Measurements from ENCODE around the gene POLDIP3.
A peak's percentile ranks its signal among the peaks of the same experiment; 100 is the strongest.

The POLDIP3 gene

DNA sequence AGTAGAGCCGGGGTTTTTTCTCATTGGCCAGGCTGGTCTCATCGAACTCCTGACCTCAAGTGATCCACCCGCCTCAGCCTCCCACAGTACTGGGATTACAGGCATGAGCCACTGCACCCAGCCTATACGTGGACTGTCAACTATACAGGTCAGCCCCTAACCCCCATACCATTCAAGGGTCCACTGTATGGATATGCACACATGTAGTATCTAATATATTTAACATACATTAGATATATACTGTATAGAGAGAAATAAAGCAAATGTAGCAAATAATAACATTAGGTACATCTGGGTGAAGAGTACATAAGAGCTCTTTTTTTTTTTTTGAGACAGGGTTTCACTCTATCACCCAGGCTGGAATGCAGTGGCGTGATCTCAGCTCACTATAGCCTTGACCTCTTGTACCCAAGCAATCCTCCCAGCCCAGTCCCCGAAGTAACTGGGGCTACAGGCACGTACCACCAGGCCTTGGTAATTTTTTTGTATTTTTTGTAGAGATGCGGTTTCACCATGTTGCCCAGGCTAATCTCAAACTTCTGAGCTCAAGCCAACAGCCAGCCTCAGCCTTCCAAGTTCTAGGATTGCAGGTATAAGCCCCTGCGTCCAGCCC lies 27.2 kb upstream of the POLDIP3 start:
- no peak for DNase-seq (ENCODE audit: low read depth)

DNA sequence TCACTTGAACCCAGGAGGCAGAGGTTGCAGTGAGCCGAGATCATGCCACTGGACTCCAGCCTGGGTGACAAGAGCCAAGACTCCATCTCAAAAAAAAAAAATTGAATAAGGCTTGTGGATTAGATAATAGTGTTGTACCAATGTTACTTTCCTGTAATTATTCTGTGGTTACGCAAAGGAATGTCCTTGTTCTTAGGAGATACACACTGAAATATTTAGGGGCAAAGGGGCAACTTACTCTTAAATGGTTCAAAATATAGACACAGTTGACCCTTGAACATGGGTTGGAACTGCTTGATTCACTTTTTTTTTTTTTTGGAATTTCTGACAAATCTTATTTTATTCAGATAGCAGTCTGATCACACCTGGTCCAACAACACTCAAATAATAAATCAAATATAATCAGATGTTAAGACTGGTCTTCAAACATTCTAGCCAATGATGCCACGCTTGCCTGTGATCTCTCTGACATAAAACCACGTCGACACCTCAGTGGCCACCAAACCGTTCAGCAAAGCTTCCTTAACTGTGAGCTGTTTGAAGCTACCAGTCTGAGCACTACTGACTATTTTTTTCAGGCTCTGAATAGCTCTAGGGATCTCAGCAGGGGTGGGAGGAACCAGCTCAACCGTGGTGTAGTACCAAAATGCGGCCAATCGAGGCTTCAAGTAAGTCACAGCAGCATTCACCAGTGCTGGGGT lies 25.0 kb upstream of the POLDIP3 start:
- no peak for DNase-seq (ENCODE audit: low read depth)

DNA sequence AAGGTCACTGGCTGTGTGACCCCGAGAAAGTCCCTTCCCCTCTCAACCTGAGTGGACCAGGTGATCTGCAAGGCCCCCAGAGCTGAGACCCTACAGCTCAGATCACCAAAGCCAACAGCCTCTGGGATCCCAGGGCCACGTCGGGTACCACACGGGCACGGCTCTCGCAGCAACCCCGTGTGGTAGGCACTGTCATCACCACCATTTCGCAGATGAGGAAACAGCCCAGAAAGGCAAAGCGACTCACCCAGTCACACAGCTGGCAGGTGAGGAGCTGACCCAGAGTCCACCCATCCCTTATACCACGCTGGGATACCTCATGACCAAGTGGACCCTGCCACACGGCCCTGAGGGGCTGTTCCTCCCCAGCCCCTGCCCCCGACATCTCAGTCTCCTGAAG lies 22.9 kb upstream of the POLDIP3 start:
- no peak for DNase-seq (ENCODE audit: low read depth)

DNA sequence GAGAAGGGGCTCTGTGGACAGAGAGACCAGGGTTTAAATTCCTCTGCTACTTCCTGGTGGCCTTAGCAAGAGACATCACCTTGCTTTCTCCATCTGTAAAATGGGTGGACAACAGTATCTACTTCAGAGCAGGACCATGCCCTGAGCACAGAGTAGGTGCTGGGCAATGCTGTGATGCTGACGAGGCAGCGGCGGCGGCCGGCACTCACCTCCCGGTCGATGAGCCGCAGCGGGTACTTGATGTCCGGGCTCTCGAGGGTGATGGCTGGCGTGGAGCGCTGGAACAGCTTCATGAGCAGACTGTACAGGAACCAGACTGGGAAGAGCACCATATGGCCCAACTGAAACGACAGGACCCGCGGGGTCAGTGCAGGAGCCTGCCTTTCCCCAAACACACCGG lies 21.8 kb upstream of the POLDIP3 start:
- no peak for DNase-seq (ENCODE audit: low read depth)

DNA sequence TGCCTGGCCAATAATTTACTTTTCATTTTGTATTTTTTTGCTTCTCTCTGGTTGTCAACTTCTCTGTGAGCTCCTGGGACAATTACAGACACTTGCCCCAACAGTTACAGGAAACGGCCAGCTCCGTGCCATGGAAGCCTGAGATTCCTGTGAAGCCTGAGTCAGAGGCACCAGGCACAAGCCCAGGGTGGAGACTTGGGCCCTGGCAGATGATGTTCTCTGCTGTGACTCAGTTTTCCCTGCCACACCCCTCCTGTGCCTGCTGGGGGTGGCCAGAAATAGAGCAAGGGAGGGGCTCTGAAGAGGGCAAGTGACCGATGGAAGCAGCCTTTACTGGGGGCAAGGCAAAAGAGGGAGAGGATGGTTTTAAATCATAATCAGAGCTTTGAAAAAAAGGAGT lies 20.8 kb upstream of the POLDIP3 start:
- peak; percentile 13 for DNase-seq (ENCODE audit: low read depth)

DNA sequence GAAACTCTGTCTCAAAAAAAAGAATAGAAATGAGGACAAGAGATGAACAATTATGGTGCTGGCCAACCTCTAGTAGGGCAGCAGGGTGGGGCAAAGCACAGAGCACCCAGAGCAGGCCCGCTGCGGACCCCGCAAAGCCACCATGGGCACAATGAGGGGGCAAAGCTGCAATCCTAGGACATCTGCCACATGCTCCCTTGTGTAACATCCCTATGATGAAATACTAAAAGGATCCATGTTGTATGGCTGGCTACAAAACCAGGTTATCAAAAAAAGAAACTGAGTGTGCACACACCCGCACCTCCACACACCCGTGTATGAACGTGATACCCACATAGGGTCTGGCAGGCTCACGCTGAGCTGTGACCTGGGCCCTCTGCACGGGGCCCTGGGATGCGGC lies 18.3 kb upstream of the POLDIP3 start:
- DNase-seq (ENCODE audit: low read depth) = no peak

DNA sequence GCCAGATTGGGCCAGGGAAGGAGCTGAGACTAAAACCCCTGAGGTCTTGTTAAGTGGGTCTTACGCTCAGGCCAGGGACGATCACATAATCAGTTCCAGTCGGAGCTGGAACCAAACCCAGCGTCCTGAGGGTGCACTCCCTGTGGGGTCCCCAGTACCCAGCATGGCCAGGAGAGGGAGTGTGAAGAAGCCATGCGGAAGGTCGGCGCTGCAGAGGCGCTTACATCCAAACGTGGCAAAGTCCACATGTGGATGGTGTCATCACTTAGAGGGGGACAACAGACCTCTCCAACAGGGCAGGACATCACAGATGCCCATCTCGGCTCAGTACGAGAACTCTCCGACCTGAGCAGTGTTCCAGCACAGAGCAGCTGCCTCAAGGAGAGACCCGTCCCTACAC lies 17.4 kb upstream of the POLDIP3 start:
- no peak for DNase-seq (ENCODE audit: low read depth)

DNA sequence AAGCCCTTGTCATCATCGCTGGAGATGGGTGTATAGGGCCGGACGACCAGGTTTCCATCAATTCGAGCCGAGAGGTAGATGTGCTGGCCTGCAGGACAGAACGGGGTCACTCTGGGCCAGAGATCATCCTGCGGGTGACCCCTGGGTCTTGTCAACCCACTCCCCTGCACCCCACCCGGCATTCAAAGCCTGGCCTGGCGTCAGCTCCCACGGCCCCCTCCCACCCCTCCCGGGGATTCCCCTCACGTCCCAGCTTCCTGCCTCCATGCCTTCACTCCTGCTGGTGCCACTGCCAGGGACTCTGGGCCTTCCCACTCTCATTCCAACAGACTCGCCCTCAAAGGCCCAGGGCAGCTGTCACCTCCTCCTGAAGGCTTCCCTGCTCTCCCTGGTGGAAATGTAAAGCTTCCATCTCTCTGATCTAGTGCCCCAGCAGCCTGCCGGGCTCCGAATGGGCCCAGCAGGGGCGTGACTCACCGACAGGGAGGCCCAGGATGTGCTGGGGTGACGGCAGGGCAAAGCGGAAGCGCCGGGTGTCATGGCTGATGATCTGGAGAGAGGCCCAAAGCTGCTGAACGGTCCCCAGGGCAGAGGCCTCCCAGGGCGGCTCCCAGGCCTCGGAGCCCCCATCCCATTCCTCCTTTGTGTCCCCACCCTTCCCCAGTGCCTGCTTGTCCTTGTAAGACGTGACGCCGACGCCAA lies 16.4 kb upstream of the POLDIP3 start:
- no peak for DNase-seq (ENCODE audit: low read depth)

DNA sequence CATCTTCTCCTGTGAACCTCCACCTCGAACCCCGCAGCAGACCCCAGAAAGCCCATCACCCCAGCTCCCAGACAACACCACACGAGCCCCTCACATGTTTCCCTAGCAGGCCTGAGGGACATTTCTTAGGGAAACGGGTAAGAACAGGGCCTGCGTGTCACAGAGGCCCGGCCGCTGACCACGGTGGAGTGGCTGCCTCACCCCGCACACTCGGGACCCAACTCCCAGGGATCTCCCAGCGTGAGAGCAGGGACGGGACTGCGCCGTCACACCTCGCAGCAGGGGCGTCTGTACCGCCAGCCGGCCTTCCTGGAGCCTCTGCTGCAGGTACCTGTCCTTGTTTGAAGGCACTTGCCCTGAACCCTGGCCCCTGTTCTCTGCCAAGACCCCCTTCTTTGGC lies 15.5 kb upstream of the POLDIP3 start:
- no peak for DNase-seq (ENCODE audit: low read depth)

DNA sequence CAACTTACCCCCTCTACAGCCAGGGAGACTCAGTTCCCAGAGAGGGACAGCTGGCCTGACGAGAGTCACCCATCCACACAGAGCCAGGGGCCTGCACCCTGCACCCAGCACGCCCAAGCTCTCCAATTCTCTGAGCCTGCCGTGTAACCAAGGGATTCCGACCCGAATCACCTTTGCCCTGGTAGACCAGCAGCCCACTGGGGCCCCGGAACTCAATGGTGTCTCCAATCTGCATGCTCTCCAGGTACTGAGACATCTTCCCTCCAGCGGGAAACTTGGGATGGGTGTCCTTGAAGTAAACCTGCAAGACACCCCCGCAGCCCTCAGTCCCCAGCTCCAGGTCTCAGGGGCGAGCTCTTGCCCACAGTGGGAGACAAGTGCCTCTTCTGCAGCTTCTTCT lies 13.3 kb upstream of the POLDIP3 start:
- no peak for DNase-seq (ENCODE audit: low read depth)

DNA sequence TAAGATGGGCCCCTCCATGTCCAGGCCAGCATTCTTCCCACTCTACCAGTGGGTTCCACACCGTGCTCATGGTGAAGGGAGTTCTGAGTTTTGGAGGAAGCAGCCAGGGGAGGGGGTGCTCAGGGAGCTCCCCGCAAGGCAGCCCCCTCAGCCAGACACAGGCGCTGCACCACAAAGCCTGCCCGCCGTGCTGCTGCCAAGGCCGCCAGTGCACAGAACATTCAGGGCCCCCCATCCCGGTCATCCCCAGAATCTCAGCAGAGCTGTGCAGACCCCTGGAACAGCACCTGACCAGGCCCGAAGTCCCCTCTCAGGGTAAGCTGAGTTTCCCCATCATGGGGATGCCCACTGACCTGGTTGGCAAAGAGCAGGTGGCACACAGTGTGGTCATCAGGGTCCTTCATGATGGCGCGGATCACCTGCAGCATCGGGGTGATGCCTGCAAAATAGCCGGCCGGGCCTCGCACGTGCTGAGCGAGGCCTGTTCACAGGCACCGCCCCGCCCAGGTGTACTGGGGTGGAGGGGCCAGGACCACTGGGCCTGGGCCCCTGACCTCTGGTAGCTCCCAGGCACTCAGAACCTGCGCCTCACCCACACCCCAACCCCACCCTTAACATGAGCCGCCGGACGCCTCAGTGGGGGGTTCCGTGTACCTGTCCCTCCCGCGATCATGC lies 12.4 kb upstream of the POLDIP3 start:
- DNase-seq (ENCODE audit: low read depth) = no peak

DNA sequence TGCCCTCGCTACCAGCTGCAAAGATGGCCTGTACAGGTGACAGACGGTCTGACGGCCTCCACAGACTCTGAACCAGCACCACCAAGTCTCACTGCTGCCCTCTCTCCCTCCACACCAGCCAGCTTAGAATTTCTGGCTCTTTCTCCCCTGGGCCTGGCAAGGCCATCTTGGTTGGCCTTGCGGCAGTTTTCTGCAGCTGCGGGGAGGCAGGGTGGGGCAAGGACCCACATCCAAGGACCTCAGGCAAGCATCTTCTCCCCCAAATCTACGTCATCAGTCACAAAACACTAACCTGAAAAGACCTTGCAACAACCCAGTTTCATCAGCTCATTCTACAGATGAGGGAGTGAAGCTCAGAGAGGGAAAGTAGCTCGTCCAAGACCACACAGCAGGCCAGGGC lies 11.7 kb upstream of the POLDIP3 start:
- no peak for DNase-seq (ENCODE audit: low read depth)

DNA sequence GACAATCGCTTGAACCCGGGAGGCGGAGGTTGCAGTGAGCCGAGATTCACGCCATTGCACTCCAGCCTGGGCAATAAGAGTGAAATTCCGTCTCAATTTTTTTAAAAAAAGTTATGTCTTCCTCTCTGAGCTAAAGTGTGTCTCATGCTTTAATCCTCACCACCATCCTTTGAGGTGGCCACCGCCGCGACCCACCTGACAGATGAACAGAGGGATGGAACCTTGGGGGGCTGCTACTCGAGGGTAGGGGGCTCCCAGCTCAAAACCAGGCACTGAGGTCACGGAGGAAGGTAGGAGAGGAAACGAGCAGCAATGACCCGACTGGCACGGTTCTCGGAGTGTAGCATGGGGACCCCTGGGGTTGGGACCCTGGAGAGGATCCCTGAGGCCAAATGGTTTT lies 10.7 kb upstream of the POLDIP3 start:
- DNase-seq (ENCODE audit: low read depth) = no peak

DNA sequence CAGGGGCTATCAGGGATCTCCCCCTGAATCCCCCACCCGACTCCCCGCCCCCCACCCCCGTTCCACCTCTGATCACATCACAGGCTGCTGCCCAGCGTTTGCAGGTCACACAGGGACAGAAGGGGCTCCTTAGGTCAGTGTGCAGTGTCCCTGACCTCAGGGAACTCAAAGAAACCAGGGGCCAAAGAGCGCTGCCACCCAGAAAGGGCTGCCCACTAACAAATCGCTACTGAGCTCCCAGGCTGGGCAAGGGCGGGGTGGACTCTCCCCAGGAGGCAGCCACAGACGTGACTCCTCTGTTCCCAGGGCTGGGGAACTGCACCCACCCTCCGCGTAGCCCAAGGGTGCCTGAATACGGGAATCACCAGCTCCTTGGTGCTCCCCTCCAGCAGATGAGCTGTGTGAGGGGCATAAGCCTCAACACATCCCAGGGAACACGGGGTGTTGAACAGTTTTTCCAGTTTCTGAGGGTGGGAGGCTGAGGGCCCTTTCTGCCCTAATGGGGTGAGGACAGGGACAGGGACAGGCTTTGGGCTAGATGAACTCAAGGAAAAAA lies 9.9 kb upstream of the POLDIP3 start:
- DNase-seq (ENCODE audit: low read depth) = no peak

DNA sequence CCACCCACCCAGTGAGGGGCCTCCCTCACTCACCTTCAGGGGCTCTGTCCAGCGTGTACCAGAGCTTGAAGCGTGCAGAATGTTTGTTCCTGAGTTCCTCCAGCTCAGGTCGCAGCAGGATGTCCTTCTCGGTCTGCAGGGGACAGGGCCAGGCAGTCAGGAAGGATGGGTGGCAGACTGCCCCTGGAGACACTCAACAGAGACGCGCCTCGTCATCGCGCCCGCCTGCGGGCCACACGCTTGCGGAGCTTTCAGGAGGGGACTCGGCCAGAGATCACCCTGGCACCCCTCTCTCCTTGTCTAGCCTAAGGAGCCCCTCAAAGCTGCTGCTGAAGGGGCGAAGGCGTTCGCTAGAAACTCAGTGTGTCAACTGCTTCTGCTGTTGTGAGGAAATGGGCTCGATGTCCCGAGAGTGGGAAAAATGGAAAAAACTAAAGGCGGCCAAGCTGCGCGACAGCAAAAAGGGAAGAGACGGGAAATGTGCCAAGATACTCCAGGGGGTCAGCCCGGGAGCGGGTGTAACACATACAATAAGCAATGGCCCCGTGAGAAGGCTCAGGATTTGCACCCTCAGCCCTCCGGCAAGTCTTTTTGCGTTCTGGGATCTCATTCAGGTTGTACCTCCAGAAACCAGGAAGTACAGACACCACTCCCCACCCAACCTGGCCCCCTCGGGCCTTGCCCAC lies 9.2 kb upstream of the POLDIP3 start:
- DNase-seq (ENCODE audit: low read depth) = no peak

DNA sequence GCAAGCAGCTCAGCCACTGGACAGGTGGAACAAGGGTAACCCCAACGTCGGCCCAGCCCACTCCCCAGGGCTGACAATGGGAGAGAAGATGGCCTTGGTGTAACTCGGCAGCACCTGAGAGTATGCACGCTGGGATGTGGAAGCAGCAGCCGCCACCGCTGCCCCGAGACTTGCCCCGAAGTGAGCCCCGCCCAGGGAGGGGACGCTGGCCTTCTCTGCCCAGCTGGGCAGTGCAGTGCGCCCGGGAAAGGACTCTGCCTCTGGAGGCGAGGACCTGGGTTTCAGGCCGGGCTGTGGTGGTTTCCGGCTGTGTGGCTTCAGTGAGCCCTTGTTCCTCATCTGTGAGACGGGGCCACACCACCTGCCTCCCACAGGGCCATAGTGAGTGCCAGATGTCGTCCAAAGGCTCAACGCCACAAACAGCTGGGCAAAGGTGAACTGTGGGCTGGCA lies 8.6 kb upstream of the POLDIP3 start:
- DNase-seq (ENCODE audit: low read depth) = no peak

DNA sequence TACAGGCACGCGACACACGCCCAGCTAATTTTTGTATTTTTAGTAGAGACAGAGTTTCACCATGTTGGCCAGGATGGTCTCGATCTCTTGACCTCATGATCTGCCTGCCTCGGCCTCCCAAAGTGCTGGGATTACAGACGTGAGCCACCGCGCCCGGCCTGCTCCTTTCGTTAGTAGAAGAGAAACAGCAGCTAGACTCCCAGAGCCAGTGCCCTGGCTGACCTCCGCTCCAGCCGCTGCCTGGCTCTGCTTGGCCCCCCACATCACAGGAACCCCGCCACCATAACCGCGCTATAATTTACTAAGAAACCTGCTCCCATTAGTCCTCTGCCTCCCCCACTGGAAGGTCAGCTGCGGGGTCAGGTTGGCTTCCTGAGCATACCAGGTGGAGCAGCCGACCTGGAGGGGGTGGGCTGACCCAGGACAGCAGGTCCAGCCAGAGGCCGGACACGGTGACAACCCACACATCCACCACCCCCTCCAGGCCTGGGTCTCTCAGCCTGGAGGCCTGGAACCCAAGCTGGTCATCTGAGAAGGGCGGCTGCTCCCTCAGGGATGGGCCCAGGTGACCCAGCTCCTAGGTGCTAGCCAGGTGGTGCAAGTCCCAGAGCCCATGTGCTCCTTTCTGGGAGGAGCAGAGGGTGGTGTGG lies 7.5 kb upstream of the POLDIP3 start:
- no peak for DNase-seq (ENCODE audit: low read depth)

DNA sequence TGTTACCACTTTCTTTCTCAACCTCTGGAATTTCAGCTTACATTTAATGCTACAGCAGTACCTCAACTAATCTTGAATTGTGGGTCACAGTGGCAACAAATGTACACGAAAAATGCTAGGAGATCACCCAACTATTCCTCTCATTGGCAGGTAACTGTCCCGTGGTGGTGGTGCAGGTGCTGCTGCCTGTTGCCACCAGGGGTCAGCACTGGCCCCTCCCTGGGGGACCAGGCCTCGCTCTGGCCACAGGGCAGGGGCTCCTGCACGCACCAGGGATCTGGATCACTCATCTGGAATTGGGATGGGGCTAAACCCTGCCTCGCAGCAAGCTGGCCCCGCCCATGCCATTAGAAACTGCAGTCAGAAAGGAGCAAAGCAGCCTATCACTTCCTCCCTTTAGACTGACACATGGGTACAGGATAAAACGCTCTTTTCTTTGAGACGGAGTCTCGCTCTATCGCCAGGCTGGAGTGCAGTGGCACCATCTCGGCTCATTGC lies 6.9 kb upstream of the POLDIP3 start:
- DNase-seq (ENCODE audit: low read depth) = peak; percentile 45

DNA sequence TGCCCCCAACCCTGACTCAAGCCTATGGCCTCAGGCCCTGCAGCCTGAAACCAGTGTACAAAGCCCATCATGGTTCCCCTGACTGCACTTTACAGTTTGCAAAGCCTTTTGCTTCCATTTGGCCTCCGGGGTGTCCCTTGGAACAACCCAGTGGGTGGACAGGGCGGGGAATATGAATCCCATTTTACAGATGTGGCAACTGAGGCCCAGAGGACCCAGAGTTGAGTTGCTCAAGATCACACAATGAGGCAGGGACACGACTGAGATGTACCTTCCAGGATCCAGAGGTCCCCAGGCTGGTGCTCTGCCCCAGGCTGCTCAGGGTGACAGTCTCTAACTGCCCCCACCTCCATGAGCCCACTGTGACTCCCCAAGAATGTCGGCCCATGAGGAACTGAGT lies 5.4 kb upstream of the POLDIP3 start:
- no peak for DNase-seq (ENCODE audit: low read depth)

DNA sequence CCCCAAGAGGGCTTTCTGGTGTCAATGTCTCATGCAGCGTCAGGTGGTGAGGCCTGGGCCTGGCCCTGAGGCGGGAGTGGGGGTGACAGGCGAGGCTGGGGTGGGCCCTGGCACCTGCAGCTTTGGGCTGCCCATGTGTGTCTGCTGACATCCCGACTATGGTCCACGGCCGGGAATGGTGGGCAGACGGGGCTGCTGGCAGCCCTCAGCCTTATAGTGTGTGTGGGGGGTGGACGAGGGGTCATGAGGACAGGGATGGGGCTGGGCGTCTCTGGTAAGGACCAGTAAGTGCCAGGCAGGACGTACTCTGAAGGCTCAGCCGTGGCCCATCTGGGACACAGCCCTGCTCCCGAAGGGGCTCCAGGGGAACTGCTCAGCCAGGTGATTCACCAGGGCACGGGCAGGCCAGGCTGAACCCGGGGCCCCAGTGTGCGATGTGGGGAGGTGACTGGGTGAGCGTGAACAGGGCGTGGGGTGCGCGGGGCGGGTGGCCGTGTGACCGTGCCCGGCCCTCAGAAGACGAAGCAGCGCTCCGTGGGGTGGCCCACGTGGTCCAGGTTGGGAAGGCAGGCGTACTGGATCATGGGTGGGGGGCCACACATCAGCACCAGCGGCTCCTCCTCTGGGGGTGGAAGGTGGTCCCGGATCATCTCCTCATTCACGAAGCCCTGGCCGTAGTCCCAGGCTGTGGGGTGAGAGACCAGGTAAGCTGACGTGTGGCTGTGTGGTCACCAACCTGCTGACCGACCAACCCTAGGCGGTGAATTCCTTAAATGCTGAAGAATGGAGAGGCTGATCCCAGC lies 4.8 kb upstream of the POLDIP3 start:
- no peak for DNase-seq (ENCODE audit: low read depth)
